GM21390 (cell line): ENCODE measurements around the gene NPIPA7.
"Not testable (repeated sequence)": the region's sequence is repeated elsewhere in the genome, so short reads cannot be mapped to it uniquely, and the experiment has no call there.

Experiments
- ATAC-seq: cut with Tn5 transposase; IDR thresholded peaks from one replicate; pipeline ENCODE4 v1.9.1; 2021; ENCODE audit not compliant: unreplicated experiment

The NPIPA7 gene

DNA sequence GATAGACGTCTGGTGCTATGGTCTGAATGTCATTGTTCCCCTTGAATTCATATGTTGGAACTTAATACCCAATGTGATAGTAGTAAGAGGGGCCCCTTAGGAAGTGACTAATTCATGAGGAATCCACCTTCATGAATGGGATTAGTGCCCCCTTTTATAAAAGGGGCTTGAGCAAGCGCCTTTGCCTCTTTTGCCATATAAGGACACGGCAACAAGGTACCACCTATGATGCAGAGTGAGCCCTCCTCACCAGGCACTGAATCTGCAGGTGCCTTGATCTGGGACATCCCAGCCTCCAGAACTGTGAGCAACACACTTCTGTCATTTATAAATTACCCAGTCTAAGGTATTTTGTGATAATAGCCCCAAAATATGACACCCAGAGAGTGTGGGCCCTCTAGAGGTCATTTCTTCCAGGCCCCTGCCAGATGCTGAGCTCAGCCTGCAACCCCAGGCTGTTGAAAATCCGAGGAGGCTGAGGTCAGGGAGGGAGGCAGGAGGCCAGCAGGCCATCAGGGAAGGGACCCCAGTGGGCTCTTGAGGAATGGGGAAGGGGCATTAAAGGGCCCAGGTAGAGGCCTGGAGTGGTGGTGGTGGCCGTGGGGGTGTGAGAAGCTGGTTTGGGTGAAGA is 39.1 kb downstream of the NPIPA7 start:
- not testable (repeated sequence) for ATAC-seq

- not testable (repeated sequence) for ATAC-seq
Observed at GRCh38 chr16:16420515-16420914, 41.6 kb downstream of the NPIPA7 start.

GRCh38 chr16:16425146-16425545 is 46.2 kb downstream of the NPIPA7 start:
- ATAC-seq = not testable (repeated sequence)

DNA sequence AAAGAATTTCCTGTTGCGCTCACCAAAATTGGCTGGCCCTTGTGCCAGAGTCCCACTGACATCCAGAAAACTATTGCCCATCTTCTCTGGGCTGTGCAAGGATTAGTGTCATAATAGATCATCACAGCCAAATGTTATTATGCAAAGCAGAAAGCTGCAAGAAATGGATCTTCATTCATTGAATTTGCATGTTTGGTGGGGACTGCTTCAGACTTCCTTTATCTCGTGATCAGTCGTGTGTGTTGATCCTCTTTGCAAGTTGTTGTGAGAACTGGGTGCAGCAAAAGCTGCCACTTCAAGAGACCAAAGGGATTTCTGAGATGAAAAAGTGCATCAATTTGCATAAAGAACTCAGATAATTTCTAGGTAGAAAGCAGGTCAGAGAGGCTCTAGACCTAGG is 52.2 kb downstream of the NPIPA7 start:
- ATAC-seq = not testable (repeated sequence)

DNA sequence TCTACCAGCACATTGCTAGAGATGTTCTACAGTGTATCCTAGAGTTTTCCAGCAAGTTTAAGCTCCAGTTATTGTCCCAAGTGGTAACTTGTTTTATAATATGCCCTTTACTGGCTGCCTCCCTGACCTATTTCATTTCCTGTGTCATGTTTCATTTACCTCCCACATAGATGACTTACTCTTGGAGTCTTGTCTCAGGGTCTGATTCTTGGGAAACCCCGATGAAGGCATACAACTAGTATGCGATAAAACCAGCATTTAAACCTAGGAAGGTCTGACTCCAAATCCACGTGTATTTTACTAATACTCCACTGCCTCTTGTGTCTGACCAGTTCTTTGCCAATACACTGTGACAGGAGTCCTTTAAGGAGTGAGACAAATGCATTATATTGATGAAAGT is 55.8 kb downstream of the NPIPA7 start:
- ATAC-seq = not testable (repeated sequence)

- ATAC-seq = not testable (repeated sequence)
Observed at GRCh38 chr16:16441401-16441800, 62.5 kb downstream of the NPIPA7 start.
